HepG2 (cell line): Measurements from ENCODE around the gene TP73. TPM values are rescaled to one million over a fixed set of nuclear protein-coding genes. Genes with fewer than 3 reads are reported as not detected.
A peak's percentile ranks its signal among the peaks of the same experiment; 100 is the strongest.

Experiments used
- BRD4 ChIP-seq: sonication (generic); formaldehyde crosslinking; IDR thresholded peaks from 2 replicates; pipeline ENCODE4 v1.4.0; 2020; ENCODE audit warnings: missing genetic modification reagents
- CEBPZ ChIP-seq: IDR thresholded peaks from 2 replicates; pipeline ENCODE4 v1.6.1; 2012; ENCODE audit warnings: low read length, improper control_type of control experiment
- CREB3 ChIP-seq: sonication (generic); formaldehyde crosslinking; IDR thresholded peaks from 2 replicates; pipeline ENCODE4 v1.5.0; 2020; ENCODE audit warnings: missing genetic modification reagents
- DZIP1 ChIP-seq: sonication (generic); formaldehyde crosslinking; IDR thresholded peaks from 2 replicates; pipeline ENCODE4 v1.5.0; 2020; ENCODE audit warnings: mild to moderate bottlenecking, missing genetic modification reagents
- GATAD2A ChIP-seq: IDR thresholded peaks from 2 replicates; pipeline ENCODE4 v1.6.1; 2016
- GLI4 ChIP-seq: sonication (generic); formaldehyde crosslinking; IDR thresholded peaks from 2 replicates; pipeline ENCODE4 v1.5.1; 2020; ENCODE audit warnings: missing genetic modification reagents, mild to moderate bottlenecking, moderate library complexity, borderline replicate concordance
- GMEB2 ChIP-seq: IDR thresholded peaks from 2 replicates; pipeline ENCODE4 v1.6.1; 2016; ENCODE audit warnings: missing biosample characterization, missing genetic modification reagents, low read depth
- IKZF5 ChIP-seq: IDR thresholded peaks from 2 replicates; pipeline ENCODE4 v1.6.1; 2018; ENCODE audit warnings: missing genetic modification reagents, mild to moderate bottlenecking, missing compliant biosample characterization
- JUND ChIP-seq: sonication (generic); formaldehyde crosslinking; IDR thresholded peaks from 2 replicates; pipeline ENCODE4 v1.8.0; 2022; ENCODE audit warnings: mild to moderate bottlenecking, missing genetic modification reagents
- KDM2A ChIP-seq: sonication (generic); formaldehyde crosslinking; IDR thresholded peaks from 2 replicates; pipeline ENCODE4 v1.4.0; 2020; ENCODE audit warnings: low read depth, missing genetic modification reagents, borderline replicate concordance
- MYC ChIP-seq: sonication (generic); formaldehyde crosslinking; IDR thresholded peaks from 2 replicates; pipeline ENCODE4 v1.9.0; 2021; ENCODE audit warnings: missing genetic modification reagents, borderline replicate concordance
- NCOA5 ChIP-seq: sonication (generic); formaldehyde crosslinking; IDR thresholded peaks from 2 replicates; pipeline ENCODE4 v1.4.0; 2020; ENCODE audit warnings: missing genetic modification reagents
- NFE2L2 ChIP-seq: fragments of 150-350 bp; IDR thresholded peaks from 2 replicates; pipeline ENCODE4 v1.6.1; 2014; ENCODE audit warnings: low read length
- RBAK ChIP-seq: sonication (generic); formaldehyde crosslinking; IDR thresholded peaks from 2 replicates; pipeline ENCODE4 v1.5.1; 2020; ENCODE audit warnings: mild to moderate bottlenecking, missing genetic modification reagents
- SRSF4 ChIP-seq: fragments of 200-400 bp; formaldehyde crosslinking; IDR thresholded peaks from one replicate; pipeline ENCODE4 v1.6.1; 2018; ENCODE audit warnings: mild to moderate bottlenecking, low read depth, low read length, moderate library complexity; ENCODE audit not compliant: poor library complexity, severe bottlenecking
- TARDBP ChIP-seq: sonication (generic); formaldehyde crosslinking; IDR thresholded peaks from 2 replicates; pipeline ENCODE4 v1.8.0; 2022; ENCODE audit warnings: mild to moderate bottlenecking, missing genetic modification reagents
- ZNF160 ChIP-seq: sonication (generic); formaldehyde crosslinking; IDR thresholded peaks from 2 replicates; pipeline ENCODE4 v1.8.0; 2022; ENCODE audit warnings: mild to moderate bottlenecking, inconsistent platforms, missing genetic modification reagents
- ZSCAN9 ChIP-seq: IDR thresholded peaks from 2 replicates; pipeline ENCODE4 v1.6.1; 2016; ENCODE audit warnings: borderline replicate concordance
- polyA plus RNA-seq, 8 experiments: library from polyadenylated mRNA; depleted of rRNA in 3 of 8; stranded (reverse) in 7 of 8; unstranded in 1 of 8; fragments of >200 nt; fragmentation: Illumina TruSeq in 4 of 8; extraction: Trizol in 4 of 8; gene quantifications; 2 replicates each; pipeline versions ENCODE4 v1.2.1 to v1.2.3, GENCODE V29; 2011 to 2016; ENCODE audit warnings: low read depth in 4 of 8, missing spikeins in 1 of 8, mixed read lengths in 1 of 8; ENCODE audit not compliant: insufficient read depth in 1 of 8
- total RNA-seq, 5 experiments: library from RNA; depleted of rRNA; stranded (reverse); fragments of >200 nt; fragmentation: Illumina TruSeq; extraction: Trizol; gene quantifications; 2 replicates each; pipeline ENCODE4 v1.2.3, GENCODE V29; 2016; ENCODE audit warnings: low read depth in 1 of 5

TP73 gene
- total and polyA plus RNA-seq, 2 of the 13 experiments (the other 11 are each of a cell fraction or from before 2014, with no cell fraction given): 0.49 to 1.1 TPM

GRCh38 chr1:3649342-3650247 lies 2.7 kb upstream of the TP73 start, which contains the start of gene WRAP73 (continued):
- TF ChIP-seq CREB3 (CRISPR knock-in tag) (no peak), GATAD2A (CRISPR knock-in tag) (no peak), NCOA5 (CRISPR knock-in tag) (no peak), DZIP1 (CRISPR knock-in tag) (no peak), BRD4 (CRISPR knock-in tag) (no peak), TARDBP (CRISPR knock-in tag) (0 out of 2 replicates have a peak, but pooled peaks have one; percentile 34), JUND (CRISPR knock-in tag) (no peak), GMEB2 (no peak), IKZF5 (CRISPR knock-in tag) (peak; percentile 53; the same call in 1 of the 2 replicates), ZNF160 (no peak), CEBPZ (no peak), NFE2L2 (no peak), RBAK (CRISPR knock-in tag) (no peak), KDM2A (peak; percentile 75; the same call in 1 of the 2 replicates), GLI4 (CRISPR knock-in tag) (no peak), MYC (CRISPR knock-in tag) (peak; percentile 27; the same call in 1 of the 2 replicates), ZSCAN9 (CRISPR knock-in tag) (no peak), SRSF4 (no peak)
